Measurements from ENCODE around the gene MYO19.

MYO19 gene, protein sequence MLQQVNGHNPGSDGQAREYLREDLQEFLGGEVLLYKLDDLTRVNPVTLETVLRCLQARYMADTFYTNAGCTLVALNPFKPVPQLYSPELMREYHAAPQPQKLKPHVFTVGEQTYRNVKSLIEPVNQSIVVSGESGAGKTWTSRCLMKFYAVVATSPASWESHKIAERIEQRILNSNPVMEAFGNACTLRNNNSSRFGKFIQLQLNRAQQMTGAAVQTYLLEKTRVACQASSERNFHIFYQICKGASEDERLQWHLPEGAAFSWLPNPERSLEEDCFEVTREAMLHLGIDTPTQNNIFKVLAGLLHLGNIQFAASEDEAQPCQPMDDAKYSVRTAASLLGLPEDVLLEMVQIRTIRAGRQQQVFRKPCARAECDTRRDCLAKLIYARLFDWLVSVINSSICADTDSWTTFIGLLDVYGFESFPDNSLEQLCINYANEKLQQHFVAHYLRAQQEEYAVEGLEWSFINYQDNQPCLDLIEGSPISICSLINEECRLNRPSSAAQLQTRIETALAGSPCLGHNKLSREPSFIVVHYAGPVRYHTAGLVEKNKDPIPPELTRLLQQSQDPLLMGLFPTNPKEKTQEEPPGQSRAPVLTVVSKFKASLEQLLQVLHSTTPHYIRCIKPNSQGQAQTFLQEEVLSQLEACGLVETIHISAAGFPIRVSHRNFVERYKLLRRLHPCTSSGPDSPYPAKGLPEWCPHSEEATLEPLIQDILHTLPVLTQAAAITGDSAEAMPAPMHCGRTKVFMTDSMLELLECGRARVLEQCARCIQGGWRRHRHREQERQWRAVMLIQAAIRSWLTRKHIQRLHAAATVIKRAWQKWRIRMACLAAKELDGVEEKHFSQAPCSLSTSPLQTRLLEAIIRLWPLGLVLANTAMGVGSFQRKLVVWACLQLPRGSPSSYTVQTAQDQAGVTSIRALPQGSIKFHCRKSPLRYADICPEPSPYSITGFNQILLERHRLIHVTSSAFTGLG

GRCh38 chr17:36534840-36535668, at the start of gene MYO19, which contains the start of gene PIGW:
Gene MYO19, minus strand, starts transcription at chr17:36534868. Its CDS starts 2,330 bp downstream, at chr17:36532538.
Gene PIGW, plus strand, starts transcription at chr17:36534987. Its CDS starts 2,115 bp downstream, at chr17:36537102.
- DNase-seq, result peak; percentile 82

DNA sequence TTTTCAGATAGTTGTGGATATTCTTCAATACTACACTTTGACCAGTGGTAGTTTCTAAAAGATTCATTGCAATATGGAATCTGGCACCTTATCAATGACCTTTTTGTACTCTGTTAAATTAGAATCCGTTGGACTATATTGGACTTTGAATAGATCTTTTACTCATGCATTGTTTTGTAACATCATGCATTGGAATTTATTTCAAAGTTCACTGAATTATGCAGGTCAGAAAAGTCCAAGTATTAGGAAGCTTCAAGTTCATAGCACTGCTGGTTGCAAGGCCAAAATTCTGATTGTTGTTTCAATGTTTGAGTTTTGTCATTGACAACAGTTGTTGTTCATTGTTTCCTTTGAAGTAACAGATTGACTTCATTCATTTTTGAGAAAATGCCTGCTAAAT, 49.1 kb upstream of the MYO19 start:
- DNase-seq, result no peak

DNA sequence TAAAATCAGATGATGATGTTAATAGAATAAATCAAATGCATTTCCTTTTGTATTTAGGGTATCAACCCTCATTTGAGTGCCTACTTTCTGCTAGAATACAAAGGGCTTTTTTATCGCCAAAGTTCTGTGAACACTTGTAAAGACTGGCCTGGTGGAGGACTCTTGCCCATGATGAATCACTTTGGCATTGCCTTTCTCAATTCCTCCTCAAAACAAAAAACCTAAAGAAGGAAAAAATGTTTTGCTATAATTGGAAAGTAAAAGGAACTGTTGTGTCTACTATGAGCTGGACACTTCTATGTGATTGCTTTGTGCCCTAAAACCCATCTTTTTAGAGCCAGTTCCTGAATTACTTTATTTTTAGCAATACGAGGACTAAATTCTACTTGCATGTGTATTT, 44.0 kb upstream of the MYO19 start:
- DNase-seq, result no peak

DNA sequence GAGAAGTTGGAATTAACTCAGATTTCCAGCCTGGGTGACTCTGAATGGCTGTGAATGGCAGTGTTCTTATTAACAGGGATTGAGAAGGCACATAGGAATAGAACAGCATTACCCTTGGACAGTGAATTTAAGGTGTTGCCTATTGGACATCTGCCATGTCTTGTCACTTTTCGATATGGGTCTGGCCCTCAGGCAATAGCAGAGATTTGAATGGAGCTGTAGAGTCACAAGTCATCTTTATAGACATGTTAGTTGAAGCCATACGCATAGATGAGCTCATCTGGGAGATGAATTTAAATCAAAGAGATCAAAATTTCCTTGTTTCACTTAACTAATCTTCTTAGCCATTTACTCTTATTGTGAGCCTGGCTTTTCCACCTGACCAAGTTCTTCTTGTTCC, 42.1 kb upstream of the MYO19 start:
- no peak for DNase-seq

GRCh38 chr17:36575028-36575427, 40.4 kb upstream of the MYO19 start:
- no peak for DNase-seq

DNA sequence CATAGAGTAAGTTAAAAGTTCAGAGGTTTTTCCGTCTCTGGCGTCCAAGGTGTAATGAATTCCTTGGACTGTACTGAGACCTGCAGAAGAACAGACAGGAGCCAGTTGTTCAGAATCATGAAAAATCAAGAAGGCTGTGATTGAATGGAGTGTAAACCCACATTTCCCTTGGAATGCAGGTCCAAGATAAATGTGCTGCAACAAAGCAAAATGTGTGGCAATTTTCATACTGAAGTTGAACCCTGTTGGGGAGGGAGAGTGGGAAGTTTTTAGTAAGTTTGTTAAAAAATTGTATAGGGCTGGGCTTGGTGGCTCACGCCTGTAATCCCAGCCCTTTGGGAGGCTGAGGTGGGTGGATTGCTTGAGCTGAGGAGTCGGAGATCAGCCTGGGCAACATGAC, 31.4 kb upstream of the MYO19 start:
- DNase-seq, result no peak

DNA sequence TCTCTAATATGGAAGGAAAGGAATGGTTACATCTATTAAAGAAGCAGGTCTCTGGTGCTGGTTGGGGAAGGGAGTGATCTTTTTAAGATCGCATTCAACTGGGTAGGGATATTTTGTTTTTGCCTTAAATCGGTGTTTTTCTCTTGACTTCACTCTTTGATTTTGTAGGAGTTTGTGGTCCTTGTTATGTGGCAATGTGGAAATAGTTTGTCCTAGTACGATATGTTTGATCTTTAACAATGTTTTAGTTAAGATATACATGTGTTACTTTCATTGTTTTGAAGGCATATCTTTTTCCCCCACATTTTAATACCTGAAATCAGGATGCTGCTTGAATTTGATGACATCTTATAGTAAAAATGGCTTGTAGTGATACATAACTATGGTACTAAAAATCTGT, 18.8 kb upstream of the MYO19 start:
- no peak for DNase-seq

DNA sequence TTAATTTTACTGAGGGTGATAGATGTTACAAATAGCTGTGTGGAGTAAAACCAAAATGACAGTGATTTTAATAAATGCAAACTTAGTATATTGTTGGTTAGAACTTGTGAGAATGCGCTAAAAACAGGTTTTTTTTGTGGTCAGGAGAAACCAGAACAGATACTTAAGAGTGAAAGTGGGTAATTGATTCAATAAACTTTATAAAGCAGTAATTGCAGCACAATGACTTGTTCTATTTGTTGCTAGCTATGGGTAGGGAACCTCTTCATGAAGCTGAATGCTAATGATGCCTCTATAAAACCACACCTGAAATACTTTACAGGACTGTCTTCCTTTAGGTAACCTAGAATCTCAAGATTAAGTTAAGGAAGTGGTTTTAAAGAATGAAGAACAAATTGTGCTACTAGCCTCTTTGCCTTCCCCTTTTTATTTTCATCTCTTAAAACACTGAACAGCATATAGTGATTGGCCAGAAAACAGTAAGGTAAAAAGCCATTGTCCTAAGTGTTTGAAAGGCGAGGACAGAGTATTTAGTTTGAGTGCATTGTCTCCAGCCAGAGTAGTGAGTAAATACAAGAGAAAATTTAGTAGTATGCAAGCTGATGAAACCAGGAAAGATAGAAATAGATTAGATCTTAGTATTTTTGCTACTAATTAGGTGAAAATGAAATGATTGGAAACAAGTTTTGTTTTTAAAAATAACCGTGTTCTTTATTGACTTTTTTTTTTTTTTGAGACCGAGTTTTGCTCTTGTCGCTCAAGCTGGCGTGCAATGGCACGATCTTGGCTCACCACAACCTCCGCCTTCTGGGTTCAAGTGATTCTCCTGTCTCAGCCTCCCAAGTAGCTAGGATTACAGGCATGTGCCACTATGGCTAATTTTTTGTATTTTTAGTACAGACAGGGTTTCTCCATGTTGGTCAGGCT, 16.1 kb upstream of the MYO19 start:
- no peak for DNase-seq

- no peak for DNase-seq
Observed at GRCh38 chr17:36547776-36548175, 13.1 kb upstream of the MYO19 start.

GRCh38 chr17:36546418-36547093, 11.9 kb upstream of the MYO19 start:
- no peak for DNase-seq

- peak; percentile 91 for DNase-seq
Observed at GRCh38 chr17:36545465-36546417, 11.1 kb upstream of the MYO19 start.

DNA sequence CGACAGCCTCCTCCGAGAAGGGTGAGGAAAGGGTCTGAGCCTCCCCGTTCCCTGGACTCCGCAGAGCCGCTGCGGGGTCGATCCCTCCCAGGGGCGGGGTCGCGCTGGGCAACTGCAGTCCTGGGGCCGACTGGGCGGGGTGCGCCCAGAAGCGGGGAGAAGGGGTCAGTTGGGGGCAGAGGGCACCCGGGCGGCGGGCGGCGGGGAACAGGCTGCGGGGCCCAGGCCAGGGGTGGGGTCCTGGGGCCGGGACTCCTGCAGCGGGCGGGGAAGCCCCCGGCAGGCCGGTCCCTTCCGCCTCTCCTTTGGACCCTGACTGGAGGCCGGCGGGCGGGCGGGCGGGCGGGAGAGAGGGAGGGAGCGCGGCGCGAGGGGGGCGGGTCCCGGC, 10.4 kb upstream of the MYO19 start:
- DNase-seq, result peak; percentile 71

- DNase-seq, result peak; percentile 71
Observed at GRCh38 chr17:36544307-36545076, 9.8 kb upstream of the MYO19 start, which contains the start of gene GGNBP2. Gene GGNBP2, plus strand, starts transcription at chr17:36544919. Its CDS starts 806 bp downstream, at chr17:36545725.

- no peak for DNase-seq
Observed at GRCh38 chr17:36544044-36544306, 9.3 kb upstream of the MYO19 start.

GRCh38 chr17:36542755-36543154, 8.1 kb upstream of the MYO19 start:
- no peak for DNase-seq

DNA sequence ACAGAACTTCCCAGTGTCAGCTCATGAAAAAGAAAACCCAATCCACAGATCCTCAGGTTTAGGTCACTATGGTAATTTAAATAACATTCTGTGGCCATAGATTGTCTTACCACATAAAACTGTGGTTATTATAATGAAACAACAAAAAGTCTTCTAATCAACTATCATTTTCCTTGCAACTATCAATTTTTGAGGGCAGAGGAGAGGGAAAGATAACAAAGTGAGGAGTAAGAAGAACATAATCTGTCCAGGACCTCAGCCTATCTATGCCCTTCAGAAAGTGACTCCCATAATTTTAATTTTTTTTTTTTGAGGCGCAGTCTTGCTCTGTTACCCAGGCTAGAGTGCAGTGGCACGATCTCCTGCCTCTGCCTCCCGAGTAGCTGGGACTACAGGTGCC, 6.0 kb upstream of the MYO19 start:
- no peak for DNase-seq

DNA sequence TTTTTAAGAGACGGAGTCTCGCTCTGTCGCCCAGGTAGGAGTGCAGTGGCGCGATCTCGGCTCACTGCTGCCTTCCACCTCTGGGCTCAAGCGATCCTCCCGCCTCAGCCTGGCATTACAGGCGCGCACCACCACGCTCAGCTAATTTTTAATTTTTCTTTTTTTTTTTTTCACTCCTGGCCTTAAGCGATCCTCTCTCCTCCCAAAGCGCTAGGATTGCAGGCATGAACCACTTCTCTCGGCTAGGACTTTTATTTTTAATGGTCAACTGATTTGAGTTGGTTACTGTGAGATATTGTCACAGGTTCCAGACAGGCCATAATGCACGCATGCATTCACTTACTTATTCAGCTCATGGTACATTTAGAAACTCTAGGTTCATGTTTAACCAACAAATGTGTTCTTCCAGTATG, 1.0 kb upstream of the MYO19 start:
- no peak for DNase-seq

- DNase-seq, result peak; percentile 62
Observed at GRCh38 chr17:36533935-36534839, 481 bp downstream of the MYO19 start.
